Esophagus muscularis mucosa (tissue), 2 donors: ENCODE measurements around the gene LAMA3.

Experiments
- EP300 ChIP-seq: sonication (generic); formaldehyde crosslinking; IDR thresholded peaks from one replicate; pipeline ENCODE4 v1.6.1; 2017; ENCODE audit warnings: antibody characterized with exemption
- POLR2A ChIP-seq: fragments of 450-650 bp; IDR thresholded peaks from one replicate; pipeline ENCODE4 v1.6.1; 2017; ENCODE audit warnings: antibody characterized with exemption, moderate library complexity, mild to moderate bottlenecking, low read depth

- TF ChIP-seq EP300 (no peak), POLR2A (no peak)
Measured at GRCh38 chr18:24000613-24001490, 311.6 kb downstream of the LAMA3 start.
